ENCODE measurements around the gene TRAF2.

DNA sequence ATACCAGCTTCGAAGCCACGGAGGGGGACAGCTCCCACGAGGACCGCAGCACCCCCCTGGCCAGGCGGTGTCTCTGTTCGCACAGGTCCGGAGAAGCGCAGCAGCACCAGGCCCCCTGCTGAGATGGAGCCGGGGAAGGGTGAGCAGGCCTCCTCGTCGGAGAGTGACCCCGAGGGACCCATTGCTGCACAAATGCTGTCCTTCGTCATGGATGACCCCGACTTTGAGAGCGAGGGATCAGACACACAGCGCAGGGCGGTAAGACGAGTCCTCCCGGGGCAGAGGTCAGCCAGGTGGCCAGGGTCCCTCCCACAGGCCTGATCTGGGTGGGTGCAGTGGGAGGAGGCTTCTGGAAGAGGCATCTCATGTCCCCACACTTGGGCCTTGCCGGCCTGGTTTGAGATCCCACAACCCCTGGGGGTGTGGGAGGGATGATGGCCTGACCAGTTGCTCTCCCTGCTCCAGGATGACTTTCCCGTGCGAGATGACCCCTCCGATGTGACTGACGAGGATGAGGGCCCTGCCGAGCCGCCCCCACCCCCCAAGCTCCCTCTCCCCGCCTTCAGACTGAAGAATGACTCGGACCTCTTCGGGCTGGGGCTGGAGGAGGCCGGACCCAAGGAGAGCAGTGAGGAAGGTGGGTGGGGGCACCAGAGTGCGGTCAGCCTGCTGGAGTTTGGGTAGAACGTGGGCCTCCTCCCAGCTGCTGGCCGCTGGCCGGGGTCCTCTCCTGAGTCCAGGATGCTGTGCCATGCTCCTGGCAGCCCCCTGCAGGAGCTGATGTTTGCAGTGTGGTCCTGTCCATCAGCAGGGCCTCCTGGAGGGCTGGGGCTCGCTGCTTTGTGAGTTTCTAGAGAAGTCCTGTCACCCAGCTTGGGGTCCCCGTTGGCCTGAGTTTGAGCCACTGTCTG, 46.8 kb upstream of the TRAF2 start:
- TF ChIP-seq, protein P1, sequence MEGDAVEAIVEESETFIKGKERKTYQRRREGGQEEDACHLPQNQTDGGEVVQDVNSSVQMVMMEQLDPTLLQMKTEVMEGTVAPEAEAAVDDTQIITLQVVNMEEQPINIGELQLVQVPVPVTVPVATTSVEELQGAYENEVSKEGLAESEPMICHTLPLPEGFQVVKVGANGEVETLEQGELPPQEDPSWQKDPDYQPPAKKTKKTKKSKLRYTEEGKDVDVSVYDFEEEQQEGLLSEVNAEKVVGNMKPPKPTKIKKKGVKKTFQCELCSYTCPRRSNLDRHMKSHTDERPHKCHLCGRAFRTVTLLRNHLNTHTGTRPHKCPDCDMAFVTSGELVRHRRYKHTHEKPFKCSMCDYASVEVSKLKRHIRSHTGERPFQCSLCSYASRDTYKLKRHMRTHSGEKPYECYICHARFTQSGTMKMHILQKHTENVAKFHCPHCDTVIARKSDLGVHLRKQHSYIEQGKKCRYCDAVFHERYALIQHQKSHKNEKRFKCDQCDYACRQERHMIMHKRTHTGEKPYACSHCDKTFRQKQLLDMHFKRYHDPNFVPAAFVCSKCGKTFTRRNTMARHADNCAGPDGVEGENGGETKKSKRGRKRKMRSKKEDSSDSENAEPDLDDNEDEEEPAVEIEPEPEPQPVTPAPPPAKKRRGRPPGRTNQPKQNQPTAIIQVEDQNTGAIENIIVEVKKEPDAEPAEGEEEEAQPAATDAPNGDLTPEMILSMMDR (IDR thresholded peaks at IDR 0.05 in 8 of 11, conservative IDR thresholded peaks at IDR 0.05 in 3 of 11), result no peak
- no peak for TF ChIP-seq POLR2A (IDR thresholded peaks at IDR 0.05)

Data from spleen (tissue), 7 donors.